Measurements from ENCODE around the gene PRUNE2.

GRCh38 chr9:76573408-76573807 is 332.5 kb downstream of the PRUNE2 start:
- TF ChIP-seq CTCF (IDR thresholded peaks at IDR 0.05 in 2 of 3, conservative IDR thresholded peaks at IDR 0.05 in 1 of 3; ENCODE audit: borderline replicate concordance in 1 of 3, insufficient read depth in 1 of 3, low read depth in 2 of 3, low read length in 2 of 3) (no peak), POLR2A (IDR thresholded peaks at IDR 0.05; ENCODE audit: borderline replicate concordance, extremely low read depth, insufficient read depth, insufficient read length) (no peak)

All from HCT116 (cell line).